WTC11 (cell line): ENCODE data around the gene TBC1D1. TPM values are rescaled to one million over a fixed set of nuclear protein-coding genes. Genes with fewer than 3 reads are reported as not detected.

Source experiments
- ATAC-seq: fragments of 200-7000 bp; cut with Tn5 transposase; 2 replicates; pipeline ENCODE4 v1.10.0; 2021; ENCODE audit warnings: mild to moderate bottlenecking, moderate library complexity
- CTCF ChIA-PET: fragments of 300-600 bp; sonication (Branson Sonifier 250); formaldehyde crosslinking; loops from one replicate; lab custom pipeline; 2021; ENCODE audit warnings: antibody characterized with exemption; lab: Charles Lee
- POLR2A ChIA-PET: fragments of 350-600 bp; sonication (Branson Sonifier 250); formaldehyde crosslinking; loops from one replicate; lab custom pipeline; 2021; ENCODE audit warnings: antibody characterized with exemption; lab: Charles Lee
- DNase-seq: peaks from one replicate; pipeline ENCODE4 v3.0.0; 2021; ENCODE audit warnings: low spot score
- H3K27ac Mint-ChIP-seq: 2 replicates; pipeline ENCODE4 v1.8.0; 2021; ENCODE audit warnings: mixed read lengths
- H3K27me3 Mint-ChIP-seq: 2 replicates; pipeline ENCODE4 v1.8.0; 2021; ENCODE audit warnings: low read depth, mild to moderate bottlenecking, moderate library complexity, mixed read lengths
- H3K36me3 Mint-ChIP-seq: 2 replicates; pipeline ENCODE4 v1.8.0; 2021; ENCODE audit warnings: mixed read lengths
- H3K4me1 Mint-ChIP-seq: 2 replicates; pipeline ENCODE4 v1.8.0; 2022; ENCODE audit warnings: mixed read lengths
- H3K4me3 Mint-ChIP-seq: 2 replicates; pipeline ENCODE4 v1.8.0; 2021; ENCODE audit warnings: mild to moderate bottlenecking, moderate library complexity, mixed read lengths
- H3K9me3 Mint-ChIP-seq: 2 replicates; pipeline ENCODE4 v1.8.0; 2021; ENCODE audit warnings: mixed read lengths
- ATF1 ChIP-seq: sonication (generic); formaldehyde crosslinking; IDR thresholded peaks from 2 replicates; pipeline ENCODE4 v1.8.1; 2023; ENCODE audit warnings: mild to moderate bottlenecking, moderate library complexity, missing genetic modification reagents
- CBFB ChIP-seq: sonication (generic); formaldehyde crosslinking; IDR thresholded peaks from 2 replicates; pipeline ENCODE4 v1.8.1; 2022; ENCODE audit warnings: mild to moderate bottlenecking, low read depth, missing genetic modification reagents
- ESRRA ChIP-seq: sonication (generic); formaldehyde crosslinking; IDR thresholded peaks from 2 replicates; pipeline ENCODE4 v1.8.1; 2022; ENCODE audit warnings: mild to moderate bottlenecking, missing genetic modification reagents, borderline replicate concordance
- GTF2I ChIP-seq: fragments of 250-450 bp; sonication (Bioruptor Pico); conservative IDR thresholded peaks from 2 replicates; pipeline ENCODE4 v1.4.0; 2021; ENCODE audit warnings: mild to moderate bottlenecking
- HMGA2 ChIP-seq: fragments of 250-450 bp; sonication (Bioruptor Pico); IDR thresholded peaks from 2 replicates; pipeline ENCODE4 v1.4.0; 2021; ENCODE audit warnings: mild to moderate bottlenecking, moderate library complexity
- PRRX2 ChIP-seq: fragments of 250-450 bp; sonication (Bioruptor Pico); IDR thresholded peaks from 2 replicates; pipeline ENCODE4 v1.8.0; 2021; ENCODE audit warnings: mild to moderate bottlenecking
- TEAD4 ChIP-seq: sonication (generic); formaldehyde crosslinking; IDR thresholded peaks from 2 replicates; pipeline ENCODE4 v1.8.0; 2022; ENCODE audit warnings: mild to moderate bottlenecking, missing genetic modification reagents
- ZNF138 ChIP-seq: sonication (generic); formaldehyde crosslinking; conservative IDR thresholded peaks from 2 replicates; pipeline ENCODE4 v1.8.1; 2022; ENCODE audit warnings: mild to moderate bottlenecking, moderate library complexity, missing genetic modification reagents
- ZNF396 ChIP-seq: fragments of 250-450 bp; sonication (Bioruptor Pico); IDR thresholded peaks from 2 replicates; pipeline ENCODE4 v1.8.0; 2021; ENCODE audit warnings: mild to moderate bottlenecking, moderate library complexity, borderline replicate concordance
- ZNF423 ChIP-seq: fragments of 250-450 bp; sonication (Bioruptor Pico); IDR thresholded peaks from 2 replicates; pipeline ENCODE4 v2.1.2; 2022; ENCODE audit warnings: mild to moderate bottlenecking, moderate library complexity
- ZNF671 ChIP-seq: fragments of 250-450 bp; sonication (Bioruptor Pico); IDR thresholded peaks from 2 replicates; pipeline ENCODE4 v1.8.0; 2021; ENCODE audit warnings: mild to moderate bottlenecking
- total RNA-seq: library from RNA; stranded (reverse); gene quantifications from 3 replicates; pipeline ENCODE4 v1.2.3, GENCODE V29; 2021
- TF ChIP-seq, protein P1 (sequence below): sonication (generic); formaldehyde crosslinking; IDR thresholded peaks from 2 replicates; pipeline ENCODE4 v1.8.0; 2023; ENCODE audit warnings: missing genetic modification reagents, mild to moderate bottlenecking, borderline replicate concordance
- TF ChIP-seq, protein P2 (sequence below): sonication (generic); formaldehyde crosslinking; IDR thresholded peaks from 2 replicates; pipeline ENCODE4 v1.8.1; 2023; ENCODE audit warnings: mild to moderate bottlenecking, missing genetic modification reagents, moderate library complexity
- TF ChIP-seq, protein P3 (sequence below): fragments of 200-600 bp; IDR thresholded peaks from 2 replicates; pipeline ENCODE4 v1.8.0; 2022; ENCODE audit warnings: antibody characterized with exemption
- TF ChIP-seq, protein P4 (sequence below): sonication (generic); formaldehyde crosslinking; IDR thresholded peaks from 2 replicates; pipeline ENCODE4 v1.8.1; 2022; ENCODE audit warnings: missing genetic modification reagents, borderline replicate concordance

The TBC1D1 gene
- total RNA-seq, 1 experiment from 2014 or later = 134 TPM

DNA sequence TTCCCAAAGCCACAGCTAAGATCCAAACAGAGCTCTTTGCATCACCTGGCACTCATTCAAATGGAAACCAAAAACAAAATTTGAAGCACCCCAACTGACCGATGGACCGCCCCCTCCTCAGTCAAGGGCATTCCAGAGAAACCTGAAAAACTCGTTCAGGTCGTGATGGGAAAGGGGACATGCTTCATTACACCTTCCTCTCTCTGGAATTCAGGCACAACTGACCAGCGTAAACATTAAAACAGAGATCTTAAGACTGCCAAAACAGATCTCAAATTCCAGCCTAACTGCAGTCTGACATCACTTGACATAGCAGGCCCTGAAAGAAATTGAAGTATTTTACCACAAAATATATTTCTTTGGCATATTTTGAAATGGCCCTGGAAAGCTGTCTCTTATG, 97.8 kb downstream of the TBC1D1 start (continued):
- TF ChIP-seq, protein P1, sequence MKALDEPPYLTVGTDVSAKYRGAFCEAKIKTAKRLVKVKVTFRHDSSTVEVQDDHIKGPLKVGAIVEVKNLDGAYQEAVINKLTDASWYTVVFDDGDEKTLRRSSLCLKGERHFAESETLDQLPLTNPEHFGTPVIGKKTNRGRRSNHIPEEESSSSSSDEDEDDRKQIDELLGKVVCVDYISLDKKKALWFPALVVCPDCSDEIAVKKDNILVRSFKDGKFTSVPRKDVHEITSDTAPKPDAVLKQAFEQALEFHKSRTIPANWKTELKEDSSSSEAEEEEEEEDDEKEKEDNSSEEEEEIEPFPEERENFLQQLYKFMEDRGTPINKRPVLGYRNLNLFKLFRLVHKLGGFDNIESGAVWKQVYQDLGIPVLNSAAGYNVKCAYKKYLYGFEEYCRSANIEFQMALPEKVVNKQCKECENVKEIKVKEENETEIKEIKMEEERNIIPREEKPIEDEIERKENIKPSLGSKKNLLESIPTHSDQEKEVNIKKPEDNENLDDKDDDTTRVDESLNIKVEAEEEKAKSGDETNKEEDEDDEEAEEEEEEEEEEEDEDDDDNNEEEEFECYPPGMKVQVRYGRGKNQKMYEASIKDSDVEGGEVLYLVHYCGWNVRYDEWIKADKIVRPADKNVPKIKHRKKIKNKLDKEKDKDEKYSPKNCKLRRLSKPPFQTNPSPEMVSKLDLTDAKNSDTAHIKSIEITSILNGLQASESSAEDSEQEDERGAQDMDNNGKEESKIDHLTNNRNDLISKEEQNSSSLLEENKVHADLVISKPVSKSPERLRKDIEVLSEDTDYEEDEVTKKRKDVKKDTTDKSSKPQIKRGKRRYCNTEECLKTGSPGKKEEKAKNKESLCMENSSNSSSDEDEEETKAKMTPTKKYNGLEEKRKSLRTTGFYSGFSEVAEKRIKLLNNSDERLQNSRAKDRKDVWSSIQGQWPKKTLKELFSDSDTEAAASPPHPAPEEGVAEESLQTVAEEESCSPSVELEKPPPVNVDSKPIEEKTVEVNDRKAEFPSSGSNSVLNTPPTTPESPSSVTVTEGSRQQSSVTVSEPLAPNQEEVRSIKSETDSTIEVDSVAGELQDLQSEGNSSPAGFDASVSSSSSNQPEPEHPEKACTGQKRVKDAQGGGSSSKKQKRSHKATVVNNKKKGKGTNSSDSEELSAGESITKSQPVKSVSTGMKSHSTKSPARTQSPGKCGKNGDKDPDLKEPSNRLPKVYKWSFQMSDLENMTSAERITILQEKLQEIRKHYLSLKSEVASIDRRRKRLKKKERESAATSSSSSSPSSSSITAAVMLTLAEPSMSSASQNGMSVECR (CRISPR knock-in tag) = no peak
- TF ChIP-seq, protein P2, sequence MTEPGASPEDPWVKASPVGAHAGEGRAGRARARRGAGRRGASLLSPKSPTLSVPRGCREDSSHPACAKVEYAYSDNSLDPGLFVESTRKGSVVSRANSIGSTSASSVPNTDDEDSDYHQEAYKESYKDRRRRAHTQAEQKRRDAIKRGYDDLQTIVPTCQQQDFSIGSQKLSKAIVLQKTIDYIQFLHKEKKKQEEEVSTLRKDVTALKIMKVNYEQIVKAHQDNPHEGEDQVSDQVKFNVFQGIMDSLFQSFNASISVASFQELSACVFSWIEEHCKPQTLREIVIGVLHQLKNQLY (CRISPR knock-in tag) = no peak

DNA sequence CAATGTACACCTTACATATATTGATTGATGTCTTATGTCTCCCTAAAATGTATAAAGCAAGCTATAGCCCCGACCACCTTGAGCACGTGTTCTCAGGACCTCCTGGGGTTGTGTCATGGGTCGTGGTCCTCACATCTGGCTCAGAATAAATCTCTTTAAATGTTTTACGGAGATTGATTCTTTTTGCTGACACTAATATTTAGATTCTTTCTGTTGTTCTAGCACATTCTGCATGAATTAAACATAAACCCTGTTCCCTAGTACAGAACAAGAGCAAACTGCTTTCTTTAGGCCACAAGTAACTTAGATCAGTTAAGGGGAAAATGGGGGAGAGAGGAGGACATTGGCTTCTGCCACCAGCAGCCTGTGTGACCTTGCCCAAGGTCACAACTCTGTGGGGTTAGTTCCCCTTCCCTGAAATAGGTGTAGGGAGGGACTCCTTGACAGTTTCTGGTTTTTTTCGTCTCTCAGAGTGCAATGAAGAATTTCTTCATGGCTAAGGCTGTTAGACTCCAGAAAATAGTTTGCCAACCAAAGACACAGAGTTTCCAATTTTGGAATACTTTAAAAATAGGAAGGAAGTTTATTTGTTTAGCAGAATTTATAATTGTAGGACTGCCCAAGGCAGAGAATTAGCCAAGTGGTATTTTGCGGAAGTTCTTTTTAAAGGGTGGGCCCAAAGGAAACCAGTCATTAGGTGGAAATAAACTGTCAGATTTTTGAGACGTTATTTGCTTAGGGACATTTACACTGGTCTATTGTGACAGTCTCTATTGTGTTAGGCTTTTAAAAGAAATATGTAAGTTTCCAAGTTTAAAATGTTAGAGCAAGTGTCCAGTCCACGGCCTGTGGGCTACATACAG, 98.7 kb downstream of the TBC1D1 start:
- H3K27ac Mint-ChIP-seq = peak overlapping the region; percentile 92
- no peaks in the 10 kb centered on the region for H3K27me3 Mint-ChIP-seq
- H3K36me3 Mint-ChIP-seq = peaks cover 5% of the 10 kb centered on the region; the same call in 1 of the 2 replicates
- DNase-seq (no peak), ATAC-seq (no peak)
- H3K4me1 Mint-ChIP-seq = peaks cover 73% of the 10 kb centered on the region
- ChIA-PET CTCF (no interaction called here), POLR2A (interaction anchor here (1.6 kb wide), 1 partner anchor 13 kb away, joined by 4 read pairs; no protein-coding TSS in a partner anchor)
- H3K4me3 Mint-ChIP-seq = peak overlapping the region; percentile 39; the same call in 1 of the 2 replicates
- TF ChIP-seq ESRRA (CRISPR knock-in tag) (peak; percentile 64; the same call in 1 of the 2 replicates), ATF1 (CRISPR knock-in tag) (no peak)
- H3K9me3 Mint-ChIP-seq = no peaks in the 10 kb centered on the region

DNA sequence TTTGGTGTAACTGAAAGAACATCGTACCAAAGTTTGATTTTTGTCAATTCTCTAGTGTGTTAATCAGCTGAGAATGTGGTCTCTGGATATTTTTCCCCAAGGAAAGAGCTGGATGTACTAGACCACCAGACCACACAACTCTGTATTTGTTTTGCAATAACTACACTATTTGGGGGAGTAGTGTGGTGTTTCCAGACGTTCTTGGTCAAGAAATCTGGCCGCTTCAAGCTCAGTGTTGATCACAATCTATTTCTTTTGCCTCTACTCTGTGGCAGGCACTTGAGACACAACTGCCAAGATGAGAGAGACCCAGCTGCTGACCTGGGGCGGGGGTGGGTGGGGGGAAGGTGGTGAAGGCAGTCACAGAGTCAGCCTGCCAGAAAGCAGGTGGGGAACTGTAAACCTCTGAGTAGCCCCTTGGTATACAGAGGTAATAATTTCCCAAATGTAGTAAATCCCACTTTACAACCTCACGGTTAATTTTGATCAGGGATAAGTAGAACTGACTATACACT, 99.9 kb downstream of the TBC1D1 start:
- TF ChIP-seq GTF2I (no peak), CBFB (no peak), ZNF396 (CRISPR knock-in tag) (no peak), ZNF138 (CRISPR knock-in tag) (no peak), ZNF671 (CRISPR knock-in tag) (no peak), PRRX2 (CRISPR knock-in tag) (no peak), ZNF423 (CRISPR knock-in tag) (no peak), TEAD4 (CRISPR knock-in tag) (no peak), HMGA2 (CRISPR knock-in tag) (no peak)
- TF ChIP-seq, protein P3, sequence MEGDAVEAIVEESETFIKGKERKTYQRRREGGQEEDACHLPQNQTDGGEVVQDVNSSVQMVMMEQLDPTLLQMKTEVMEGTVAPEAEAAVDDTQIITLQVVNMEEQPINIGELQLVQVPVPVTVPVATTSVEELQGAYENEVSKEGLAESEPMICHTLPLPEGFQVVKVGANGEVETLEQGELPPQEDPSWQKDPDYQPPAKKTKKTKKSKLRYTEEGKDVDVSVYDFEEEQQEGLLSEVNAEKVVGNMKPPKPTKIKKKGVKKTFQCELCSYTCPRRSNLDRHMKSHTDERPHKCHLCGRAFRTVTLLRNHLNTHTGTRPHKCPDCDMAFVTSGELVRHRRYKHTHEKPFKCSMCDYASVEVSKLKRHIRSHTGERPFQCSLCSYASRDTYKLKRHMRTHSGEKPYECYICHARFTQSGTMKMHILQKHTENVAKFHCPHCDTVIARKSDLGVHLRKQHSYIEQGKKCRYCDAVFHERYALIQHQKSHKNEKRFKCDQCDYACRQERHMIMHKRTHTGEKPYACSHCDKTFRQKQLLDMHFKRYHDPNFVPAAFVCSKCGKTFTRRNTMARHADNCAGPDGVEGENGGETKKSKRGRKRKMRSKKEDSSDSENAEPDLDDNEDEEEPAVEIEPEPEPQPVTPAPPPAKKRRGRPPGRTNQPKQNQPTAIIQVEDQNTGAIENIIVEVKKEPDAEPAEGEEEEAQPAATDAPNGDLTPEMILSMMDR = no peak
- TF ChIP-seq, protein P4, sequence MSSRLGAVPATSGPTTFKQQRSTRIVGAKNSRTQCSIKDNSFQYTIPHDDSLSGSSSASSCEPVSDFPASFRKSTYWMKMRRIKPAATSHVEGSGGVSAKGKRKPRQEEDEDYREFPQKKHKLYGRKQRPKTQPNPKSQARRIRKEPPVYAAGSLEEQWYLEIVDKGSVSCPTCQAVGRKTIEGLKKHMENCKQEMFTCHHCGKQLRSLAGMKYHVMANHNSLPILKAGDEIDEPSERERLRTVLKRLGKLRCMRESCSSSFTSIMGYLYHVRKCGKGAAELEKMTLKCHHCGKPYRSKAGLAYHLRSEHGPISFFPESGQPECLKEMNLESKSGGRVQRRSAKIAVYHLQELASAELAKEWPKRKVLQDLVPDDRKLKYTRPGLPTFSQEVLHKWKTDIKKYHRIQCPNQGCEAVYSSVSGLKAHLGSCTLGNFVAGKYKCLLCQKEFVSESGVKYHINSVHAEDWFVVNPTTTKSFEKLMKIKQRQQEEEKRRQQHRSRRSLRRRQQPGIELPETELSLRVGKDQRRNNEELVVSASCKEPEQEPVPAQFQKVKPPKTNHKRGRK (CRISPR knock-in tag) = no peak
- Mint-ChIP-seq H3K4me1 (peaks cover 81% of the 10 kb centered on the region), H3K9me3 (no peaks in the 10 kb centered on the region), H3K36me3 (peaks cover 5% of the 10 kb centered on the region; the same call in 1 of the 2 replicates), H3K27ac (peak overlapping the region; percentile 92), H3K27me3 (no peaks in the 10 kb centered on the region), H3K4me3 (no peak overlapping the region)
- ChIA-PET POLR2A (interaction anchor here (0.8 to 1.6 kb wide), 2 partner anchors 9 to 12 kb away, joined by 3 to 4 read pairs; no protein-coding TSS in a partner anchor), CTCF (no interaction called here)
- ATAC-seq (no peak), DNase-seq (no peak)
